Transverse colon (tissue), 4 donors: ENCODE results near the gene TMEM201. TPM values are rescaled to one million over a fixed set of nuclear protein-coding genes. Genes with fewer than 3 reads are reported as not detected.

ENCODE experiments used
- DNase-seq: peaks from one replicate; pipeline ENCODE4 v3.0.0-alpha.2; 2019
- H3K27ac ChIP-seq, 4 donors: fragments of 200-600 bp; sonication (generic); 2 replicates each; pipeline ENCODE4 v1.5.1; 2016 to 2018; ENCODE audit warnings: inconsistent platforms in 4 of 4
- H3K27me3 ChIP-seq: fragments of 200-600 bp; sonication (generic); 2 replicates; pipeline ENCODE4 v1.5.1; 2017; ENCODE audit warnings: inconsistent platforms
- H3K36me3 ChIP-seq, 4 donors: fragments of 200-600 bp; sonication (generic); 2 replicates each; pipeline ENCODE4 v1.5.1; 2017 to 2019; ENCODE audit warnings: inconsistent platforms in 4 of 4
- H3K4me1 ChIP-seq, 4 donors: fragments of 200-600 bp; sonication (generic); 2 replicates each; pipeline ENCODE4 v1.5.1; 2017 to 2020; ENCODE audit warnings: inconsistent platforms in 4 of 4
- H3K4me3 ChIP-seq, 4 donors: fragments of 200-600 bp; sonication (generic); 1 replicate in 1 of 4; 2 replicates in 3 of 4; pipeline versions ENCODE4 v1.5.1 to v1.6.1; 2017 to 2019; ENCODE audit warnings: inconsistent platforms in 4 of 4
- H3K9me3 ChIP-seq, 2 donors: fragments of 200-600 bp; sonication (generic); 2 replicates each; pipeline ENCODE4 v1.5.1; 2017 to 2019; ENCODE audit warnings: inconsistent platforms in 2 of 2
- CTCF ChIP-seq, 5 experiments: fragments of 200-600 bp in 3 of 5; fragments of 450-650 bp in 2 of 5; sonication (generic) in 3 of 5; IDR thresholded peaks; 1 replicate in 2 of 5; 2 replicates in 3 of 5; pipeline ENCODE4 v1.5.1; 2016 to 2017; ENCODE audit warnings: antibody characterized with exemption in 5 of 5, inconsistent platforms in 3 of 5, mild to moderate bottlenecking in 2 of 5, moderate library complexity in 1 of 5
- EP300 ChIP-seq: sonication (generic); formaldehyde crosslinking; IDR thresholded peaks from one replicate; pipeline ENCODE4 v1.6.1; 2017; ENCODE audit warnings: antibody characterized with exemption, low read depth
- POLR2A ChIP-seq: fragments of 450-650 bp; IDR thresholded peaks from one replicate; pipeline ENCODE4 v1.6.1; 2016; ENCODE audit warnings: antibody characterized with exemption, mild to moderate bottlenecking, moderate library complexity
- POLR2AphosphoS5 ChIP-seq, 3 donors: sonication (generic); formaldehyde crosslinking; IDR thresholded peaks; one replicate each; pipeline ENCODE4 v1.6.1; 2016; ENCODE audit warnings: antibody characterized with exemption in 3 of 3
- WGBS, 2 donors: methylation state at CpG; one replicate each; pipeline ENCODE4 v1.1.5; 2018; ENCODE audit warnings: low coverage in 1 of 2; 5-methylcytosine and 5-hydroxymethylcytosine counted together
- in situ Hi-C, 4 donors: fragments of 200-750 bp; cut with MboI; loops; one replicate each; pipeline versions ENCODE4 v1.15.0 to v1.15.1; 2017; ENCODE audit warnings: low sequenced_read_pairs in 3 of 4, low pct_ligation_motif_present in 1 of 4, low pct_unique_long_range_greater_than_20kb in 1 of 4
- intact Hi-C: fragments of 100-400 bp; cut with DNase I; formaldehyde crosslinking; loops from one replicate; pipeline ENCODE4 v1.15.1; 2023; ENCODE audit warnings: low total_unique reads
- total RNA-seq, 4 donors: library from RNA; depleted of rRNA; stranded (reverse); fragments of >200 nt; gene quantifications; one replicate each; pipeline ENCODE4 v1.1.0, GENCODE V29; 2016

TMEM201 gene
- total RNA-seq, 4 donors from 2014 or later = 2.6 to 19.7 (median 6.0) TPM

GRCh38 chr1:9655836-9656235, 67.1 kb downstream of the TMEM201 start:
- Histone ChIP-seq H3K9me3 (no peaks in the 10 kb centered on the region), H3K36me3 (no peaks in the 10 kb centered on the region), H3K4me1 (peaks cover 0 to 20% (median 15%) of the 10 kb centered on the region in 4 donors), H3K27me3 (peaks cover 43% of the 10 kb centered on the region), H3K27ac (no peak overlapping the region), H3K4me3 (no peak overlapping the region)
- TF ChIP-seq POLR2A (no peak), CTCF (IDR thresholded peaks at IDR 0.05) (no peak), POLR2AphosphoS5 (IDR thresholded peaks at IDR 0.05) (no peak), EP300 (no peak)
- 69 to 76% methylated on average over 3 to 11 of the region's 11 CpGs for WGBS, 2 donors
- in situ Hi-C loops = no loop called here
- intact Hi-C loops = no loop called here
- DNase-seq = no peak

GRCh38 chr1:9657521-9658032, 68.9 kb downstream of the TMEM201 start:
- H3K9me3 ChIP-seq = no peaks in the 10 kb centered on the region
- peaks cover 25% of the 10 kb centered on the region for H3K27me3 ChIP-seq
- intact Hi-C loops (no loop called here), in situ Hi-C loops (no loop called here)
- H3K4me3 ChIP-seq = no peak overlapping the region
- 82% methylated on average over 2 of the region's 2 CpGs; no CpG with 5 or more reads in 1 of the 2 donors for WGBS, 2 donors
- peaks cover 0 to 3% (median 0%) of the 10 kb centered on the region in 4 donors for H3K4me1 ChIP-seq
- no peak overlapping the region for H3K27ac ChIP-seq
- DNase-seq = no peak
- no peak for TF ChIP-seq POLR2A
- no peak for TF ChIP-seq EP300
- TF ChIP-seq POLR2AphosphoS5 (IDR thresholded peaks at IDR 0.05) = no peak
- no peak for TF ChIP-seq CTCF (IDR thresholded peaks at IDR 0.05)
- H3K36me3 ChIP-seq = no peaks in the 10 kb centered on the region

- TF ChIP-seq EP300 = no peak
- in situ Hi-C loops = no loop called here
- H3K27ac ChIP-seq = no peak overlapping the region
- H3K36me3 ChIP-seq = no peaks in the 10 kb centered on the region
- WGBS, 2 donors = 77 to 80% methylated on average over 4 of the region's 4 CpGs
- H3K4me1 ChIP-seq = no peaks in the 10 kb centered on the region
- intact Hi-C loops = no loop called here
- H3K9me3 ChIP-seq = no peaks in the 10 kb centered on the region
- peaks cover 19% of the 10 kb centered on the region for H3K27me3 ChIP-seq
- no peak for DNase-seq
- H3K4me3 ChIP-seq = no peak overlapping the region
Observed at GRCh38 chr1:9658199-9658598, 69.5 kb downstream of the TMEM201 start.

- intact Hi-C loops (no loop called here), in situ Hi-C loops (no loop called here)
- TF ChIP-seq CTCF (IDR thresholded peaks at IDR 0.05) = no peak
- TF ChIP-seq EP300 = no peak
- TF ChIP-seq POLR2A = no peak
- TF ChIP-seq POLR2AphosphoS5 (IDR thresholded peaks at IDR 0.05) = no peak
- Histone ChIP-seq H3K27ac (no peak overlapping the region), H3K4me1 (no peaks in the 10 kb centered on the region), H3K27me3 (peaks cover 8% of the 10 kb centered on the region), H3K36me3 (no peaks in the 10 kb centered on the region), H3K4me3 (no peak overlapping the region), H3K9me3 (no peaks in the 10 kb centered on the region)
- WGBS, 2 donors = 72 to 77% methylated on average over 4 to 5 of the region's 5 CpGs
- DNase-seq = no peak
Observed at GRCh38 chr1:9659328-9659727, 70.6 kb downstream of the TMEM201 start.

GRCh38 chr1:9663257-9663656, 74.5 kb downstream of the TMEM201 start:
- TF ChIP-seq CTCF (IDR thresholded peaks at IDR 0.05) (no peak), POLR2A (no peak), POLR2AphosphoS5 (IDR thresholded peaks at IDR 0.05) (no peak), EP300 (no peak)
- intact Hi-C loops (no loop called here), in situ Hi-C loops (no loop called here)
- Histone ChIP-seq H3K4me1 (no peaks in the 10 kb centered on the region), H3K4me3 (no peak overlapping the region), H3K27ac (no peak overlapping the region), H3K9me3 (no peaks in the 10 kb centered on the region), H3K36me3 (no peaks in the 10 kb centered on the region), H3K27me3 (peaks cover 5% of the 10 kb centered on the region)
- no peak for DNase-seq
- 70 to 93% methylated on average over 2 to 6 of the region's 6 CpGs for WGBS, 2 donors
